GM23338 (cell line): Measurements from ENCODE around the gene KLHL25.

Experiments
- CTCF ChIP-seq, 2 experiments: fragments of 200-600 bp in 1 of 2; sonication (generic) in 1 of 2; conservative IDR thresholded peaks; 2 replicates each; pipeline versions ENCODE4 v1.5.1 to v1.6.1; 2016 to 2017; ENCODE audit warnings: antibody characterized with exemption in 2 of 2, low read depth in 2 of 2, mild to moderate bottlenecking in 2 of 2, moderate library complexity in 1 of 2
- EZH2 ChIP-seq: fragments of 200-600 bp; sonication (generic); IDR thresholded peaks from one replicate; pipeline ENCODE4 v1.8.0; 2017; ENCODE audit warnings: antibody characterized with exemption, mild to moderate bottlenecking, low read depth; ENCODE audit not compliant: unreplicated experiment
- EZH2phosphoT487 ChIP-seq: fragments of 200-600 bp; sonication (generic); IDR thresholded peaks from one replicate; pipeline ENCODE4 v1.8.1; 2018; ENCODE audit warnings: antibody characterized with exemption; ENCODE audit not compliant: unreplicated experiment
- POLR2AphosphoS5 ChIP-seq: IDR thresholded peaks from 2 replicates; pipeline ENCODE4 v1.6.1; 2016; ENCODE audit warnings: antibody characterized with exemption, low read depth
- REST ChIP-seq: IDR thresholded peaks from one replicate; pipeline ENCODE4 v1.6.1; 2018; ENCODE audit warnings: antibody characterized with exemption; ENCODE audit not compliant: unreplicated experiment
- ZNF114 ChIP-seq: fragments of 250-450 bp; sonication (Bioruptor Pico); IDR thresholded peaks from 2 replicates; pipeline ENCODE4 v1.5.0; 2020; ENCODE audit warnings: mild to moderate bottlenecking, moderate library complexity

GRCh38 chr15:85752491-85752961 lies 42.2 kb downstream of the KLHL25 start:
- TF ChIP-seq ZNF114 (CRISPR knock-in tag) (no peak), CTCF (conservative IDR thresholded peaks at IDR 0.05; ENCODE audit: low read depth in 2 of 2) (no peak), POLR2AphosphoS5 (no peak), EZH2 (no peak), EZH2phosphoT487 (no peak), REST (no peak)
